HG02943 (cell line): Measurements from ENCODE around the gene IFNAR1.

Source experiments
- ATAC-seq: cut with Tn5 transposase; IDR thresholded peaks from one replicate; pipeline ENCODE4 v1.9.1; 2021; ENCODE audit warnings: mild to moderate bottlenecking, low read depth, moderate library complexity; ENCODE audit not compliant: unreplicated experiment

The IFNAR1 gene

GRCh38 chr21:33396436-33396835, 71.7 kb downstream of the IFNAR1 start:
- ATAC-seq: no peak

GRCh38 chr21:33396951-33397350, 72.2 kb downstream of the IFNAR1 start:
- ATAC-seq: no peak

GRCh38 chr21:33397717-33398116, 72.9 kb downstream of the IFNAR1 start:
- no peak for ATAC-seq

GRCh38 chr21:33398361-33398760, 73.6 kb downstream of the IFNAR1 start:
- no peak for ATAC-seq

- ATAC-seq: no peak
These were observed 76.8 kb downstream of the IFNAR1 start for GRCh38 chr21:33401630-33401992.

GRCh38 chr21:33402001-33402979, 77.5 kb downstream of the IFNAR1 start:
- no peak for ATAC-seq

- no peak for ATAC-seq
These were observed 78.5 kb downstream of the IFNAR1 start, which contains the start of gene IFNGR2 for GRCh38 chr21:33403128-33403785. TSS of gene IFNGR2 (plus strand) at chr21:33403413. CDS start at chr21:33403544, 131 bp downstream.

- no peak for ATAC-seq
These were observed 79.2 kb downstream of the IFNAR1 start for GRCh38 chr21:33403786-33404585.

- no peak for ATAC-seq
These were observed 81.7 kb downstream of the IFNAR1 start for GRCh38 chr21:33406493-33406892.
